NCI-H146 treated with DMSO at 0.1 percent for 48 hours (cell line): Measurements from ENCODE around the gene TRAPPC10.

Source experiments
- DNase-seq: peaks from one replicate; lab custom pipeline; 2025; ENCODE audit not compliant: unreplicated experiment; lab: John Stamatoyannopoulos, UW

TRAPPC10 gene

DNA sequence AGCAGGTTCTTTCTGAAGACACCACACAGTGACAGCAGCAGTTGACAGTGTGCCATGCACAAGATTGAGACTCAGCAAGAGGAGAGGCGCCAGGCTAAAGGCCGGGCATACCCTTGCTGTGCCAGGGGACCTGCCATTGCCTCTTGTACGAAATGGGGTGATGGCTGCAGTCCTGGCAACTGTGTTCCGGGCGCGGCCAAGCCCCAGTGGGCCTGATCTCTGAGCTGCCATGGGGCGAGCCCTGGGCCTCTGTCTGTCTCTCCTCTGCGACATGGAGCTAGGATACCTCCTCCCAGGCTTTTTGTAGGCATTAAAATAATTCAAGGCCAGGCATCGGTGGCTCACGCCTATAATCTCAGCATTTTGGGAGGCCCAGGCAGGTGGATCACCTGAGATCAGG, 9.6 kb upstream of the TRAPPC10 start:
- DNase-seq = no peak

GRCh38 chr21:44003307-44003966, 8.7 kb upstream of the TRAPPC10 start:
- DNase-seq = no peak

- DNase-seq = no peak
Observed at GRCh38 chr21:44005071-44005470, 7.0 kb upstream of the TRAPPC10 start.

DNA sequence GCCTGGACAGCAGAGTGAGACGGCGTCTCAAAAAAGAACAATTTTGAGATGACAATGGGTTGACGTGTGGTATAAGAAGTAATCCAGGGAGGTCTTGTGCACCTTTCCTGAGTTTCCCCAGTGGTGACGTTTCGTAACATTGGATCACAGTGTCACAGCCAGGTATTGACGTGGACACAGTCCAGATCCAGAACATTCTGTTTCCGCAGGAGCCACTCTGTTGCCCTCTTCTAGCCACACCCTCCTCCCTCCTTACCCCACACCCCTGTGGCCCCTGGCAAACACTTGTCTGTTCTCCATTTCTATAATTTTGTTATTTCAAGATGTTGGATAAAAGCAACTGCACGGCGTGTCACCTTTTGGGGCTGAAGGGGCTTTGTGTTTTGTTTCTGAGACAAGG, 6.5 kb upstream of the TRAPPC10 start:
- no peak for DNase-seq

DNA sequence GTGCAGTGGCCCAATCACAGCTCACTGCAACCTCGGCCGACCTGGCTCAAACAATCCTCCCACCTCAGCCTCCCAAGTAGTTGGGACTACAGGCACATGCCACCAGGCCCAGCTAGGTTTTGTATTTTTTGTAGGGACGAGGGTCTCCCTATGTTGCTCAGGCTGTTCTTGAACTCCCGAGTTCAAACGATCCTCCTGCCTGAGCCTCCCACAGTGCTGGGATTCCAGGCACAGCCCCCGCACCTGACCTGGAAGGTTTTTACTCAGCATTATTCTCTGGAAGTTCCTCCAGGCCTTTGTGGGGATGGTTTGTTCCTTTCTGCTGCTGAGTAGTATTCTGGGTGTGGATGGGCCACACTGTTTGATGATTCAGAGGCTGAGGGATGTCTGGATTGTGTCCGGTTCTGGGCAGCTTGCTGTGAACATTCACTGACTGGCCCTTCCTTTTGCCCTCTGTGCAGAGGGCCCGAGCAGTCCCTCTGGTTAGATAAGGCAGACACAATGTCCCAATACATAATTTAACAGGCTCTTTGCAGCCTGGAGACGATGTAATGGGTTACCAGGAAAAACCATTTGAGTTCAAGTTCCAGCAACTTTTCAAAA, 6.0 kb upstream of the TRAPPC10 start:
- DNase-seq = no peak

GRCh38 chr21:44006656-44007055, 5.5 kb upstream of the TRAPPC10 start:
- DNase-seq = no peak

DNA sequence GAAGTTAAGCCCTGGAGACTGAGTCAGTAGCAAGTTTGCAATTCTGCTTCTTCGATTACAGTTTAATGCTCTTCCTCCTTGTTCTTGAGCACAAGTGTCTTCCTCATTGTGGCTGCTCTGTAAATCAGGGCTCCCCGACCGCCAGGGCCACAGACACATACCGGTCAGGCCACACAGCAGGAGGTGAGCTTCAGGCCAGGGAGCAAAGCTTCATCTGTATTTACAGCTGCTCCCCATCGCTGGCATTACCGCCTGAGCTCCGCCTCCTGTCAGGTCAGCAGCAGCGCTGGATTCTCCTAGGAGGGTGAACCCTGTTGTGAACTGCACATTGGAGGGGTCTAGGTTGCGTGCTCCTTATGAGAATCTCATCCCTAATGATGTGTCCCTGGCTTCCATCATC, 1.7 kb upstream of the TRAPPC10 start:
- DNase-seq = no peak

GRCh38 chr21:44011123-44011522, 986 bp upstream of the TRAPPC10 start:
- DNase-seq = no peak

GRCh38 chr21:44012474-44013379, 618 bp downstream of the TRAPPC10 start:
- DNase-seq = no peak

GRCh38 chr21:44013380-44014088, 1.4 kb downstream of the TRAPPC10 start:
- DNase-seq = no peak

DNA sequence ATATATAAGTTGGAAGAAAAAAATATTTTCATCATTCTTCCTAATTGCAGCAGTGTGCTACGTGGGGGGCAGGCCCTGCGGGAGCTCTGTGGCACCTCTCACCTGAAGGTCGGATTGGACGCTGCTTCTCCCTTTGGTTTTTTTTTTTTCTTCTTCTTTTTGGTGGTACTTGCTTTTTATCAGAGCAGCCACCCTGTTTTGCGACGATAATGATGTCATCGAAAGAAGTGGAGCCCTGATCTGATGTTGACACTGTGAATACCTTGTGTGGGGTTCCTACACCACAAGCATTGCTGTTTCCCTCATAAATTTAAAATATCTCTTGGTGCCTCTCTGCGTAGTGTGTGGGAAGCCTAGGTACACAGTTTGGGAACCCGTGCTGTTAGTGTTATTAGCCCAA, 5.5 kb downstream of the TRAPPC10 start:
- DNase-seq = no peak

- DNase-seq = no peak
Observed at GRCh38 chr21:44018127-44018526, 6.0 kb downstream of the TRAPPC10 start.

DNA sequence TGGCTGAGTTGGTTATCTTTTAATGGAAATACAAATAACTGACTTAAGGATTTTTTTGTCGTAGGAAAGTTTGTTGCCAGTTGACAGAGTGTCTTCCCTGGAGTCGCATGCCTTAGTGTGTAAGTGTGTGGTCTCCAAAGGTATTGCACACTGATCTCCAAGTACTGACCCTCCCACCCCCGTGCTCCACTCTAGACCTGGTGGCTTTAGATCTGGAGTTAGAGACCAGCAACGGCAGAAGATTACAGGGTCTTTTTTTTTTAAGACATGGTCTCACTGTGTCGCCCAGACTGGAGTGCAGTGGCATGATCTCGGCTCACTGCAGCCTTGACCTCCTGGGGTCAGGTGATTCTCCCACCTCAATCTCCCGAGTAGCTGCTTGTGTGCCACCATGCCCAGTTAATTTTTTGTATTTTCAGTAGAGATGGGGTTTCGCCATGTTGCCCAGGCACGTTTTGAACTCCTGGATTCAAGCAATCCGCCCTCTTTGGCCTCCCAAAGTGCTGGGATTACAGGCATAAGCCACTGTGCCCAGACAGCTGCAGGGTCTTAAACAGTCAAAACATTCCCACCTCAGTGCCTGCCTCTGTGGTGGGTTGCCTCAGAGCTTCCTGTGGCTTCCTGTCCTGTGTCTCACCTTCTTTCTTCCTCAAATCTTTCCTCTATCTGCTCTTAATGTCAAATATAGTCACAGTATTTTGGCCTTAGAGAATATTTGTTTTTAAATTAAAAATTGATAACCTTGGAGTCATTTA, 6.9 kb downstream of the TRAPPC10 start:
- DNase-seq = no peak

- DNase-seq = no peak
Observed at GRCh38 chr21:44019568-44019958, 7.5 kb downstream of the TRAPPC10 start.

DNA sequence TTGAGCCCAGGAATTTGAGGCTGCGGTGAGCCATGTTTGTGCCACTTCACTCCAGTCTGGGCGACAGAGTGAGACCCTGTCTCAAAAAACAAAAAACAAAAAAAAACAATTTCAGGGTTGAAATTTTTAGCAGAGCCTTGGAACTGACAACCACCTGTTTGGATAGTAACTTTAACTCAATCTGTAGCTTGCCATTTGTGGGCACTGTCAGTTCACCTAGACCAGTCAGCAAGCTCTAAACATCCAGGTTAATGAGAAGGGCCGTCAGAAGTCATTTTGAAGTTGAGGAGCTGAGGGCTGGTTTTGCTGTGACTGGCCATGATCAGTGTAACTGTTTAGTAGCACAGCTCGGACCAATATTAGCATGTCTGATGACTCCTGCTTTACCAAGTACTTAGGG, 8.4 kb downstream of the TRAPPC10 start:
- DNase-seq = no peak

- no peak for DNase-seq
Observed at GRCh38 chr21:44021064-44021463, 9.0 kb downstream of the TRAPPC10 start.

GRCh38 chr21:44024257-44024656, 12.1 kb downstream of the TRAPPC10 start:
- DNase-seq = no peak

GRCh38 chr21:44024887-44025353, 12.8 kb downstream of the TRAPPC10 start:
- DNase-seq = no peak

- no peak for DNase-seq
Observed at GRCh38 chr21:44027607-44028286, 15.6 kb downstream of the TRAPPC10 start.

DNA sequence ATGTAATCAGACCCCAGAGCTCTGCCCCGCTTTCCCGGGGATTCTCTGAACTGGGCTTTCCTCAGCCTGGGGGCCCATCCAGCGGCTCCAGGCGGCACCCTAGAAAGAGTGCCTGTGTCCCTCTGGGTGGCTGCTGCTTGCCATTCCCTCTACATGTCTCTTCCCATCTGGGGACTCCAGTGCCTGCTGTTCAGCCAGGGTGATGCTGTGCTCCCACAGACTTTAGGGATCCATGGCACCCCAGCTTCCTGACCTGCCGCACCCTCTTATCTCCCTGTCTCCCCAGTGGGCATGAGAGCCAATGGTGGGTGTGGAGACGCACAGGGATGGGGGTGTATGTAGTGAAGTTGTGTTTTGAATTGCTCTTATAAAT, 16.2 kb downstream of the TRAPPC10 start:
- DNase-seq = no peak
